H9 (cell line): Measurements from ENCODE around the gene FDPS. TPM values are rescaled to one million over a fixed set of nuclear protein-coding genes. Genes with fewer than 3 reads are reported as not detected.

Experiments used
- DNase-seq: peaks from one replicate; pipeline ENCODE4 v3.0.0-alpha.2; 2017
- H2AFZ ChIP-seq: one replicate; pipeline ENCODE4 v1.6.1; 2013; ENCODE audit warnings: mild to moderate bottlenecking, low read length, control low read depth, moderate library complexity
- H2AK5ac ChIP-seq: 2 replicates; pipeline ENCODE4 v1.6.1; 2013; ENCODE audit warnings: low read length, control low read depth, mixed read lengths; ENCODE audit not compliant: insufficient read length
- H2BK120ac ChIP-seq: one replicate; pipeline ENCODE4 v1.6.1; 2013; ENCODE audit warnings: low read depth, mild to moderate bottlenecking, low read length, control low read depth, inconsistent platforms; ENCODE audit not compliant: poor library complexity, severe bottlenecking
- H2BK12ac ChIP-seq: 2 replicates; pipeline ENCODE4 v1.6.1; 2013; ENCODE audit warnings: low read length, control low read depth, mixed read lengths, low read depth; ENCODE audit not compliant: insufficient read length
- H2BK15ac ChIP-seq: 2 replicates; pipeline ENCODE4 v1.6.1; 2013; ENCODE audit warnings: low read depth, low read length, control low read depth
- H2BK20ac ChIP-seq: one replicate; pipeline ENCODE4 v1.6.1; 2013; ENCODE audit warnings: low read depth, mild to moderate bottlenecking, low read length, control low read depth, inconsistent platforms; ENCODE audit not compliant: poor library complexity, severe bottlenecking
- H2BK5ac ChIP-seq: 2 replicates; pipeline ENCODE4 v1.6.1; 2013; ENCODE audit warnings: low read length, control low read depth, mixed read lengths; ENCODE audit not compliant: insufficient read length
- H3K14ac ChIP-seq: 2 replicates; pipeline ENCODE4 v1.6.1; 2013; ENCODE audit warnings: low read length, control low read depth; ENCODE audit not compliant: insufficient read depth
- H3K18ac ChIP-seq: 2 replicates; pipeline ENCODE4 v1.6.1; 2013; ENCODE audit warnings: low read depth, mild to moderate bottlenecking, mixed read lengths, low read length, control low read depth; ENCODE audit not compliant: insufficient read length
- H3K23ac ChIP-seq: 2 replicates; pipeline ENCODE4 v1.6.1; 2013; ENCODE audit warnings: low read length, control low read depth, mixed read lengths, low read depth; ENCODE audit not compliant: insufficient read length
- H3K23me2 ChIP-seq: 2 replicates; pipeline ENCODE4 v1.6.1; 2013; ENCODE audit warnings: low read depth, mild to moderate bottlenecking, mixed read lengths, low read length, control low read depth; ENCODE audit not compliant: insufficient read length, poor library complexity, severe bottlenecking
- H3K27ac ChIP-seq: 2 replicates; pipeline ENCODE4 v1.5.1; 2013; ENCODE audit warnings: low read length, control low read depth, mixed read lengths, low read depth; ENCODE audit not compliant: insufficient read length
- H3K27me3 ChIP-seq: 2 replicates; pipeline ENCODE4 v1.6.1; 2013; ENCODE audit warnings: low read length, control low read depth, inconsistent platforms; ENCODE audit not compliant: insufficient read depth
- H3K4ac ChIP-seq: 2 replicates; pipeline ENCODE4 v1.6.1; 2013; ENCODE audit warnings: low read depth, mild to moderate bottlenecking, control low read depth, inconsistent platforms, low read length, moderate library complexity
- H3K4me1 ChIP-seq: 2 replicates; pipeline ENCODE4 v1.6.1; 2013; ENCODE audit warnings: low read length, control low read depth, inconsistent platforms; ENCODE audit not compliant: insufficient read depth
- H3K4me2 ChIP-seq: 2 replicates; pipeline ENCODE4 v1.6.1; 2013; ENCODE audit warnings: low read length, control low read depth, mixed read lengths; ENCODE audit not compliant: insufficient read length, insufficient read depth
- H3K56ac ChIP-seq: 2 replicates; pipeline ENCODE4 v1.6.1; 2013; ENCODE audit warnings: low read depth, mild to moderate bottlenecking, mixed read lengths, low read length, control low read depth; ENCODE audit not compliant: insufficient read length
- H3K79me1 ChIP-seq: 2 replicates; pipeline ENCODE4 v1.6.1; 2013; ENCODE audit warnings: low read depth, mild to moderate bottlenecking, moderate library complexity, low read length, control low read depth, inconsistent platforms; ENCODE audit not compliant: insufficient read depth, poor library complexity, severe bottlenecking
- H3K79me2 ChIP-seq: 2 replicates; pipeline ENCODE4 v1.6.1; 2013; ENCODE audit warnings: low read length, control low read depth, inconsistent platforms; ENCODE audit not compliant: insufficient read depth
- H3K9ac ChIP-seq: 2 replicates; pipeline ENCODE4 v1.6.1; 2013; ENCODE audit warnings: low read length, control low read depth, mixed read lengths; ENCODE audit not compliant: insufficient read length; ENCODE audit errors: extremely low read depth
- H3K9me3 ChIP-seq: one replicate; pipeline ENCODE4 v1.6.1; 2013; ENCODE audit warnings: low read depth, low read length, inconsistent platforms; ENCODE audit not compliant: control insufficient read depth
- H3T11ph ChIP-seq: one replicate; pipeline ENCODE4 v1.6.1; 2013; ENCODE audit warnings: mild to moderate bottlenecking, low read length, control low read depth, inconsistent platforms
- H4K20me1 ChIP-seq: one replicate; pipeline ENCODE4 v1.6.1; 2013; ENCODE audit not compliant: control insufficient read depth, insufficient read length, insufficient read depth
- H4K5ac ChIP-seq: 2 replicates; pipeline ENCODE4 v1.6.1; 2013; ENCODE audit warnings: low read depth, mild to moderate bottlenecking, mixed read lengths, low read length, control low read depth; ENCODE audit not compliant: insufficient read length
- H4K8ac ChIP-seq: replicated peaks from 2 replicates; pipeline ENCODE4 v1.6.1; 2013; ENCODE audit warnings: low read length, control low read depth, mixed read lengths, low read depth; ENCODE audit not compliant: insufficient read length
- H4K91ac ChIP-seq: 2 replicates; pipeline ENCODE4 v1.6.1; 2013; ENCODE audit warnings: low read depth, mild to moderate bottlenecking, moderate library complexity, mixed read lengths, low read length, control low read depth; ENCODE audit not compliant: insufficient read length
- H3K27ac Mint-ChIP-seq, 3 experiments: 2 replicates in 2 of 3; 3 replicates in 1 of 3; pipeline ENCODE4 v1.8.0; 2020 to 2021; ENCODE audit warnings: mixed read lengths in 3 of 3, mild to moderate bottlenecking in 1 of 3, moderate library complexity in 1 of 3
- H3K27me3 Mint-ChIP-seq: 2 replicates; pipeline ENCODE4 v1.8.0; 2021; ENCODE audit warnings: low read depth, mild to moderate bottlenecking, moderate library complexity, mixed read lengths
- H3K36me3 Mint-ChIP-seq, 3 experiments: 2 replicates in 2 of 3; 3 replicates in 1 of 3; pipeline ENCODE4 v1.8.0; 2020 to 2021; ENCODE audit warnings: low read depth in 3 of 3, mixed read lengths in 3 of 3; ENCODE audit not compliant: insufficient read depth in 1 of 3
- H3K4me1 Mint-ChIP-seq, 2 experiments: 2 replicates each; pipeline ENCODE4 v1.8.0; 2020; ENCODE audit warnings: mixed read lengths in 2 of 2
- H3K4me3 Mint-ChIP-seq, 2 experiments: 2 replicates in 1 of 2; 3 replicates in 1 of 2; pipeline ENCODE4 v1.8.0; 2020 to 2021; ENCODE audit warnings: mild to moderate bottlenecking in 2 of 2, mixed read lengths in 2 of 2, moderate library complexity in 1 of 2
- H3K9me3 Mint-ChIP-seq, 2 experiments: 2 replicates in 1 of 2; 3 replicates in 1 of 2; pipeline ENCODE4 v1.8.0; 2020; ENCODE audit warnings: mild to moderate bottlenecking in 2 of 2, mixed read lengths in 2 of 2, moderate library complexity in 1 of 2
- CTCF ChIP-seq: fragments of 200-600 bp; sonication (generic); conservative IDR thresholded peaks from 3 replicates; pipeline ENCODE4 v1.8.0; 2021; ENCODE audit warnings: antibody characterized with exemption, mild to moderate bottlenecking
- WGBS: extraction: QIAGEN DNeasy Blood & Tissue Kit; methylation state at CpG from one replicate; pipeline ENCODE4 v1.1.7; 2013; ENCODE audit warnings: missing lambda C conversion rate, low lambda C conversion rate, mixed read lengths; ENCODE audit not compliant: insufficient read length; ENCODE audit errors: extremely low coverage; 5-methylcytosine and 5-hydroxymethylcytosine counted together
- total RNA-seq: library from RNA; stranded (reverse); gene quantifications from 2 replicates; pipeline ENCODE4 v1.2.1, GENCODE V29; 2021

FDPS gene
- total RNA-seq, 1 experiment from 2014 or later: 273 TPM

GRCh38 chr1:155300024-155300423, 8.6 kb upstream of the FDPS start:
- no peak overlapping the region for H4K91ac ChIP-seq
- no peak overlapping the region for H2BK120ac ChIP-seq
- H3K56ac ChIP-seq: no peak overlapping the region
- peaks cover 4% of the 10 kb centered on the region for H3K27me3 Mint-ChIP-seq
- H2BK15ac ChIP-seq: no peak overlapping the region
- H2BK5ac ChIP-seq: no peak overlapping the region
- no peak overlapping the region for H2BK12ac ChIP-seq
- H3K23ac ChIP-seq: no peak overlapping the region
- H3K27me3 ChIP-seq: no peaks in the 10 kb centered on the region
- no peaks in the 10 kb centered on the region for H3K36me3 Mint-ChIP-seq
- no peak overlapping the region for H2AK5ac ChIP-seq
- H3K79me1 ChIP-seq: no peaks in the 10 kb centered on the region
- H3K9me3 Mint-ChIP-seq: no peaks in the 10 kb centered on the region; a peak in 1 of 5 replicates
- H3K9me3 ChIP-seq: no peaks in the 10 kb centered on the region
- H3K4me3 Mint-ChIP-seq: no peak overlapping the region
- no peak overlapping the region for H3K4ac ChIP-seq
- no peaks in the 10 kb centered on the region for H4K20me1 ChIP-seq
- no peak overlapping the region for H3K27ac Mint-ChIP-seq
- peaks cover 8% of the 10 kb centered on the region for H3K23me2 ChIP-seq
- no peak overlapping the region for H4K8ac ChIP-seq
- no peak overlapping the region for H2AFZ ChIP-seq
- no peaks in the 10 kb centered on the region; the same call in 1 of the 2 replicates for H3K4me1 ChIP-seq
- peaks cover 16 to 27% of the 10 kb centered on the region in 2 experiments for H3K4me1 Mint-ChIP-seq
- H3T11ph ChIP-seq: no peak overlapping the region
- TF ChIP-seq CTCF: no peak
- no peak for DNase-seq
- H3K14ac ChIP-seq: no peak overlapping the region
- no peak overlapping the region for H3K9ac ChIP-seq
- H3K18ac ChIP-seq: no peak overlapping the region
- no peak overlapping the region for H2BK20ac ChIP-seq
- no peak overlapping the region for H3K4me2 ChIP-seq
- no peaks in the 10 kb centered on the region for H3K79me2 ChIP-seq
- no peak overlapping the region for H4K5ac ChIP-seq
- WGBS: no CpG with 5 or more reads among the region's 8 CpGs
- H3K27ac ChIP-seq: no peak overlapping the region
